ENCODE results near the gene CSMD2.

CSMD2 gene

DNA sequence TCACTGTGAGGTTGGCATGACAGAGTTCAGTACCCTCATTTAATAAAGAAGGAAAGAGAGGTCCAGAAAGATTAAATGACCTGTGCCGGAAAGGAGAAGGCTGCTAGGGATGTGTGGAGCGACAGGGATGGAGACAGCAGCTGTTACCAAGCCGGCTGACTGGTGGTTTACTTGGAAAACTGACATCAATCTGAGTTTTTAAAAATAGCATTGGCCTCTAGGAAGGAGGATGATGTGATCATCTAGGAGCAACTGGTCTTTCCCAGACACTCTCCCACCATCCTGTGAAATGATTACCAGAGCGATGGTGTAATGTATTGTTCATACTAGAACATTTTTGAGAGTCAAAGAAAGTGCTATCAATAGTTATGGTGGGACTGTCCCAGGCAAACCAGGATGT, 538.2 kb downstream of the CSMD2 start:
- DNase-seq = no peak

DNA sequence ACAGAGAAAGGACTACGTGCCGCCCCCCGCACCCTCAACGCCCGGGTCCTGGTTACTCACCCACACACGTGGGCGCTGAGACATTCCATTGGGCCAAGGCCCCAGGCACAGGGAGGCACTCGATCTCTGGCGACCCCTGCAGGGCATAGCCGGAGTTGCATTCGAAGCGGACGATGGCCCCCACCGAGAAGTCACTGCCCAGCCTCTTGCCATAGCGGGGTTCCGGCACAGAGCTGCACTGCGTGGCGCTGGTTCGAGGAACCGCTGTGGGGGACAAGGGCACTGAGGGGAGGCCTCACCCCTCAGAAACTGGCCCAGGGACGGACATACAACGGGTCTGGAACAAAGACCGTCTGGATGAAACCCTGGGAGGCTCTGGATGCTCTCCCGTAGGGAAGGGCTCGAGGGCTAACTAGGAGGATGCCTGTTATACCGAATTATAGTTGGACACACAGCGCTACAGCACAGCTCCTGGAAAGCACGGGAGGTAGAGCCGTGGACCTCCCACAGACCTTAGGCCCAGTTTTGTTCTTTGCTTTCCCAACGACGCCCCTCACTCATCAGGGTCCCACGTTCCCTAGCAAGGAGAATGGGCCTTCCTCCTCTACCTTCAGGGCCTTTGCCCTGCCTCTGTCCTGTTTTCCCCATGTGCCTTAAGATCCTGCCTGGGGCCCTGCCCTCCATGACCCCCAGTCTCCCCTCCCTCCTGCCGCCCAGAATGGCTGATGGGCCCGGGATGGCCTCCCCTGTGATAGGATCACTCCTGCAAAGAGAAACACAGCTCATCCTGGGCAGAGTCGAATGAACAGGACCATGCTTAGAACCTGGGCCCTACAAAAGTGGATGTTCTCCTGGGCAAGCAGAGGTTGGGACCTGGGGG, 539.8 kb downstream of the CSMD2 start:
- no peak for DNase-seq

DNA sequence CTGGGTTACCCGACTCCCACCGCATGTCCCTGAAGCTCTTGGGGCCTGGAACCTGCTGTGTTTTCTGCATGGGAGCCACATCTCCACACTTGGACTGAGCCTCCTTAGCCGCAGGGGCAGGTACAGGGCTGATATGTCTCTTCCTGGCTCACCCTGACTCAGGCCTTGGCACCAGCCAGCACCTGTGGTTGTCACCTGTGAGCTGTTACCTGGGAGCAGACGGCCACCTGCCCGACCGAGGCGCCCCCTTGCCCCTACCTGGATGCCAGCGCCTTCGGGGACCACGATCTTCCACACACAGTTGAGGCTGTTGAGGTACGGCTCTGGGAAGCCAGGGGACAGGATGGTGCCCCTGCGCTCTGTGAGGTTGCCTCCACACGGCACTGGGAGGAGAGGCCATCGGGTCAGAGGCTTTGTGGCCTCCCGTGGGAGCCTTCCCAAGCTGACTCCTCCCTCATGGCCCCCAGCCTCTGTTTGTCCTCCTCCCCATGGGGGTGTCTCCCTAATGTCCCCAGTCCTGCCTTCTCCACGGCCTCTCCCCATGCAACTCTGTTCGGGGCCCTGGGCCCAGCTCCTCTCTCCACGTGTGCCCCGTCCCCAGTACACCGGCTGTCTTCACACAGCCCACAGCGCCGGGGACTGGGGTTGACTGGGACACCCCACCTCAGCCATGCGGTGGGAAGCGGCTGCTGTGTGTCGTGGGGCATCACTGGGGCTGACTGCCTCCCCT, 540.6 kb downstream of the CSMD2 start:
- DNase-seq = no peak

DNA sequence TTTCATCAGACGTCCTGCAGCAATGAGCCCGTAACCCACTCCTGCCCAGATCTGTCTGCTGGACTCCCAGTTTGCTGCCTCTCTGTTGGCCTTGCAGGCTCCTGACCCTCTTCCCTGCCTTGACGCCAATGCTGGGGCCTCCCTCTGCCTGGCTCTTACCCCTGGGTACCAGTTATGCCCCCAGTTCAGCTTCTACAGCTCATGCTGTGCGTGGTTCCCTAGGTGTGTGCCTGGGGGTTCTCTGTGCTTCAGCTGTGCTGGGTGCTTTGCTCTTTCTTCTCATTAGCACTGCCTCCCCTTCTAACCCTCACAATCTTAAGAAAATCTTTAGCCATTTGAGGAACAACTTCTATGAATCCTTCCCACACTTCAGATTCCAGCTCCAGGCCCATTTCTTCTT, 541.2 kb downstream of the CSMD2 start:
- no peak for DNase-seq

DNA sequence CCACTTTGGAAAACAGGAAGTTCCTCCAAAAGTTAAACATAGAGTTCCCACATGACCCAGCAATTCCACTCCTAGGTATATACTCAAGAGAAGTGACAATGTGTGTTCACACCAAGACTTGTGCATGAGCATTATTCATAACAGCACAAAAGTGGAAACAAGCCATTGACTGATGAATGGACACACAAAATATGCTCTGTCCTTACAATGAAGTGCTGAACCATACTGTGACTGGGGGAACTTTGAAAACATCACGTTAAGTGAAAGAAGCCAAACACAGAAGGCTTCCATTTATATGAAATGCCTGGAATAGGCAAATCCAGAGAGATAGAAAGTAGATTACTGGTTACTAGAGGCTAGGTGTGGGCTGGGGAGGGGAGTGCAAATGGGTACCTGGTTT, 542.3 kb downstream of the CSMD2 start:
- DNase-seq = no peak

DNA sequence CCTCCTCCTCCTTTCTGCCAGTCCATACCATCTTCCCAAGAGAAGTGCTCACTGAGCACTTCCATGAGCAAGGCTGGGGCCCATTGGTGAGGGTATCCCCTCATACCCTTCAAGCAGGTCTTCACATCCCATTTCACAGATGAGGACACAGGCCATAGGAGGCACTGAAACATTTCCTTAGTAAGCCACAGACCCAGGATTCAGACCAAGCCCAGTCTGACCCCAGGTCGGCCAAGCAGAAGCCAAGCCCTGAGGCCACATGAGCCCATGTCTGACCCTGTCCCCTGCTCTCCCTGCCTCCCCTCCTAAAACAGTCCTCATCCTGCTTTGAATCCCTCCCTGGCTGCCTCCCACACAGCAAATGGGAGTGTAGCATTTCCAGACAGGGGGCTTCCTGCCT, 546.4 kb downstream of the CSMD2 start:
- DNase-seq = no peak

DNA sequence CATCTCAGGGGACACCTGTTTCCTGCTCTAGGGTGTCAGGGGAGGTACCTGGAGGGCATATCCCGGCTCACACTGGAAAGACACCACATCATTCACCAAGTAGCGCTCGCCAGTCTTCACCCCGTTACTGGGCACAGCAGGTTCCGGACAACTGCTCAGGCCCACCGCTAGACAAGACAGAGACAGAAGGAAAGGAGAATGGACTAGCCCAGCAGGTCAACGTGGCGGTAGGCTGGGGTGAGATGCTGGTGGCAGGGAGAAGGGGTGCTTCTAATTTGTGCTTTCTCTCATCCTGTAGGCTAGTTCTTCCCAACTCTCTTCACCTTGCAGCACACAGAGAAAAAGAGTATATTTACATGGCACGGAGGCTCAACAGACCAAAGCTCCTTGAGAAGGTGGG, 547.6 kb downstream of the CSMD2 start:
- DNase-seq = no peak

DNA sequence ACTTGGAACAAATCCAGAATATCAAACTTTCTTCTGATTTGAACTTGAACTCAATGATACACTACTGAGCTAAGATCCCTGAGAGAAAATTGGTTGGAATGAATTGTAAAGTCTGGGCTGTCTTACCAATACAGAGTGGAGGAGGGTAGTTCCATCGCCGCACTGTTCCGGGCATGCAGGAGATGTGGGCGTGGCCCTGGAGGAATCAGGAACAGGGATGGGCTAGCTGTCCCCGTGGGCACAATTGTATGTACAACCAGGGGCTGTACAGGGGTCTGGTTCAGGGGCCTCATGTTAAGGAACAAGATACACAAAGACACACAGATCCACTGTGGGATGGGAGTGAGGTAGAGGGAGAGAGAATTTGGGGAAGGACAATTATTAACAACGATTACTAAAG, 548.2 kb downstream of the CSMD2 start:
- DNase-seq = no peak

DNA sequence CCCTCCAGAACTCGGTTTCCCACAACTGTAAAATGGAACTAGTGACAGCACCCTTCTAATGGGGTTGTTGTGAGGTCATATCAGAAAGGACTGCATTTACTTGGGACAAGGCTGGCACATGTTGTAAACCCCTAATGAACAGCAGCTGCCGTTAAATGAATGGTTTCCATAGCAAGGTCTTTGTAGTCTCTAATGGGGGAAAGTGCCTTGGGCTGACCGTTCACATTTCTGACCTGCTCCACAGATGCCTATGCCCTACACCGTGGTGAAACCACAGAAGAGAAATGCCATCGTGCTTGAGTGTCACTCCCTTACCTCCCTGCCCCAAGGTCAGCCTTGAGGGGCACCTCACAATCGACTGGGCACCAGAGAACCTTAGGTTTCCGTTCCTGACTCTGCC, 549.5 kb downstream of the CSMD2 start:
- DNase-seq = no peak

DNA sequence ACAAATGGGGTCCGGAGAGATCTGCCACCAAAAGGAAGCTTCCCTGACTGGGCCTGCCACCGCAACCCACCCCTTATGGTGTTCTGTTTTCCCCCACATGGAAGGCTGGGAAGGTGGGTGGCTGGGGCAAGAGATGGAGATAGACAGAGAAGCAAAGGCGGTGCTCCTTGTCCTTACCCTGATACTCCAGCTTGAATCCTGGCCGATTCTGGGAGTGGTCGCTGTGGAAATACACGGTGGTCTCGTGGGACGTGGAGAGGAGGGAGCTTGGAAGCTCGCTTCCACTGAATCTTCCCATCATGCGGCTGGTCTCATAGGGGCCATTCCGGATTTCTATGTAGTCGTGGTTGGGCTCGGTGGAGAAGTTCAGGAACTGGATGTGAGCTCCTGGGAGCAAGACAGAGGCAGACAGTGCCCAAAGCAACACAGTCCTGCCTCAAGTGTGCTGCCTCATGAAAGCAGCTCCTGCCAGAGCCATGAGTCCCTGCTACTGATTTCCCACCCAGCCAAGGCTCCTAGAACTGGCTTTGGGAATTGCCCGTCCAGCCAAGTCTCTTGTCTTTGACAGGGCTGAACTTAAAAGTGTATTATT, 554.1 kb downstream of the CSMD2 start:
- DNase-seq = no peak

DNA sequence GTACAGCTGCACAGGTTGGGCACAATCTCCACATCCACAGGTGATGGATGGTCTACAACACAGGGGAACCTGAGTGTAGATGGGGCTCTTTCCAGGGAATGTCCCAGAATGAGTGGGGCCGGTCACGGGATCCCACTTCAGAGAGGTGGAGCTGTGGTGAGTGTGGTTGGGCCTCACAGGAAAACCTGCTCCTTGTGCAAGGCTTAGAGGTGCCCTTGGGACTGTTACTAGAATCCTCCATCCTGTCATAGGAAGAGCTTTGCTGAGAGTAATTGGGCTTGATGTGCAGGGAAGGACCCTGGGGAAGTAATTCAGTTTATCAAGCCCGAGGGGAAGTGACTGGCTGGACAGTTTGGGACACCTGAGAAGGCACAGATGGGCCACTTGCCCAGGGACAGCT, 554.6 kb downstream of the CSMD2 start:
- DNase-seq = no peak

DNA sequence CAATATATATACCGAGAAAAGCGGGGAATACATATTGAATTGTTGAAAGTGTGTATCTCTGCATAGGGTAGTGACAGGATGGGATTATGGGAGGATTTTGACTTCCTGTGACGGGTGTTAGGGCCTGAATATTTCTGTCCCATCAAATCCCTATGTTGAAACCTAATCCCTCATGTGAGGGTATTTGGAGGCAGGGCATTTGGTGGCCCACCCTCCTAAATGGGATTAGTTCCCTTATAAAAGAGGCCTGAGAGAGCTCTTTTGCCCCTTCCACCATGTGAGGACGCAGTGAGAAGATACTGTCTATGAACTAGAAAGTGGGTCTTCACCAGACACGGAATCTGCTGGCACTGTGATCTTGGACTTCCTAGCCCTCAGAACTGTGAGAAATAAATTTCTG, 555.3 kb downstream of the CSMD2 start:
- DNase-seq = no peak

DNA sequence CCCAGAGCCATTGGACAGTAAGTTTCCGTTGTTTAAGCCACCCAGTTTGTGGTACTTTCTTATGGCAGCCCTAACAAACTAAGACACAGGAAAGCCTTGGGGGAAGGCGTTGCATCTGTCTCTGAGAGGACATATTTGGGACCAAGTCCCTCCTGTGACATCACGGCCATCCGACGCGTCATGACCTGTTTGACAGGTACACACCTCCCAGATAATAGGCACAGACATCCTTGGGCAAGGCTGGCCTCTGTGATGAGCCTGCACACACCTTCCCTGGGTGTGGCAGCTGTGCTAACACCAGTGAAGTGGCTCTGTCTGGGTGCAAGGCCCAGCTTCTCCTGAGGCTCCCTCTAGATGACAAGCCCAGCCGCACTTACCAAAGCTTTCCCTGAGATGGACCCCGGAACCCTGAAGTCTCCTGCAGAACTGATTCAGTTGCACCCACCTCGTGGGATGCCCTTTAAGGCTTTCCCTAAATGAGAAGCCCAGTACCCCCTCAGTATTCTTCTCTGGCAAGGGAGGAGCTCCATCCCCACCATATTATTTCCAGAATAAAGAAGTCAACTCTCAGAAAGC, 556.1 kb downstream of the CSMD2 start:
- no peak for DNase-seq

DNA sequence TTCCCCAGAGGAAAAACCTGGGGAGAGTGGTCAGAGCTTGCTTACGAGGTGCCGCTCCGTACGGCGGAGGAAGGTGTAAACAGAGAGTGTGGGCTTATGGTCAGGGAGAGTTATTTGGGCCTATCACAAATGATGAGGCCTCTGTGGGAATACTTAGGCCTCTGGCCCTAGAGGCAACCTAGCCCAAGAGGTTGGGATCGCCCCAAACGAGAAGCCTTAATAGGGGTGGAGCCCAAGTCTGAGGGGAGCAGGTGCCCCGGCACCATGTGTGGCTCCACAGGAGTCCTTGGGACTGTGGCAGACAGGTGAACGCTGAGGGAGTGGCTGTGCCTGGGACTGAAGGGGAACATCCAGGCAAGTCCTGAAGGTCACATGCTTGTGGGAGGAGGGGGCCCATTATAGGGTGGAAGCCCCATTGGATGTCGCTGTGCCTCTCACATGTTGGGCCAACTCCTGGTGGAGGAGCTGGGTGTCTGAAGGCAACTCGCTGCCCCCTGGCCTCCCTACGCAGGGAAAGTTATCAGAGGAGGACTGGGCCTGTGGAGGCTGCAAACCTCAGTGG, 557.5 kb downstream of the CSMD2 start:
- DNase-seq = no peak

DNA sequence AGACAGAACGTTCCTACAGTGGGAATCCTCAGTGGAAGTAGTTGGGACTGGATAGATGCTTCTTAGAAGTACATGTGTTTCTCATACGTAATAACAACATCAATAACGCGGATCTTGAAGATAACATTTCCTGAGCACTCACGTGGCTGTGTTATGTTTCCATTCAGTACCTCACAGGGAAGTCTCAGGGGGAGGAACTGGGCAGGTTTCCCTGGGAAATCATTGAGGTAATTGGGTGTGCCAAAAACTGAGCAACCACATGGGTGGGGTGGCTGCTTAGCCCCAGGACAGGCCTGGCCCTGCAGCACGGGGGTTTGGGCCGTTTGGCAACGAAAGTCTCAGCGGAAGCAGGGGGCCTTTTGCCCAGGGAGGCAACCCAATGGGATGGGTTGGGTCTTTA, 558.8 kb downstream of the CSMD2 start:
- no peak for DNase-seq

DNA sequence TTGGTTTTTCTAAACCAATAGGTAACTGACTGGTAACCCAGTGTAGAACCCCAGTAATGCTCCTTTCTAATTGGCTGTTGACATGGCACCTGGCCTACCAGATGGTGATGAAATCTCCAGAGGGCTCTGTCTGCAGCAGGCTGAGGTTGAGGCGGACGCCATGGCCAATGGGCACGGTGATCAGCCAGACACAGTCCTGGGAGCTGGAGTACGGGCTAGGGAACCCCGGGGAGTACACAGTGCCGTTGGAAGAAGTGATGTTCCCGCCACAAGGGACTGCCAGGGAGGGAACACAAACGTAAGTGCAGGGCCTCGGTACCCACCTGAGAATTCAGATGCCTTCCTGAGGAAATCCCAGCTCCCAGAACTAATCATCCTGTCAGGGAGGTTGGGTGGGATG, 562.8 kb downstream of the CSMD2 start:
- no peak for DNase-seq

DNA sequence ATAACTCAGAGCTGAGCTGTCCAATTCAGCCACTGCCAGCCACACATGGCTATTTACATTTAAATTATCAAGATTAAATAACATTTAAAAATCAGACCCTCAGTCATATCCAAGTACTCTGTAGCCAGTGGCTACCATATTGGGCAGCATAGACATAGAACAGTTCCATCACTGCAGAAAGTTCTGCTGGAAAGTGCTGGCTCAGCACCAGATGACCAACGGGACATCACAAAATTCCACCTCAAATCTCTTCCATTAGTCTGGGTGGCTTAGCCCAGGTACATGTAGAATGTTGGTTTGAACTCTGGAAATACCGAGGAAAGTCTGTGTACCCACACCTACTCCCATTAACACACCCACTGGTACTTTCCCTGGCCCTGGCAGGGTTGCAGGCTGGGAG, 563.3 kb downstream of the CSMD2 start:
- DNase-seq = no peak

DNA sequence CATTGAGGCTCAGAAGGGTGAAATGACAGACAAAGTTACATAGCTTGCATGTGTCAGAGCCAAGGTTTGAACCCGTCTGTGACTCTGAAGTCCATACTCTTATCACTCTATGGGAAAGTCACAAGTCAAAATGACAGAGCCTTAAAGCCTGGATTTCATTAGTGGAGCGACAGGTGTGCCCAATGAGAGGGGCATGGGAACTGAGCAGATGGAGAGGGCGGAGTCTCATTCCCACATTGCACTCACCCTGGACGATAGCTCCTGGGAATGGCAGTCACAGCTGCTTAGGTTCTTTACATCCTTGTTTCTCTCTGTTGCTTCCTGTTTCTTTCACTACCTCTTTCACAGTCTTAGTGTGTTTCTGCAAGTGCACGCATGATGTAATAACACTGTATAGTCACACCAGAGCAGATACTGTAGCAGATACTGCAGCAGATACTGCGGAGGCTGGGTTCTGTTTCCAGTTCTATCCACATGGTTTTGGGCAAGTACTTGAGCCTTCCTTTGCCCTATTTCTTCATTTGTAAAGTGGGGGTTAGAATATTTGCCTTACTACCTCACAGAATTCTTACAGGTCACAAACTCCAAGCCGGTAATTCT, 565.4 kb downstream of the CSMD2 start:
- no peak for DNase-seq

DNA sequence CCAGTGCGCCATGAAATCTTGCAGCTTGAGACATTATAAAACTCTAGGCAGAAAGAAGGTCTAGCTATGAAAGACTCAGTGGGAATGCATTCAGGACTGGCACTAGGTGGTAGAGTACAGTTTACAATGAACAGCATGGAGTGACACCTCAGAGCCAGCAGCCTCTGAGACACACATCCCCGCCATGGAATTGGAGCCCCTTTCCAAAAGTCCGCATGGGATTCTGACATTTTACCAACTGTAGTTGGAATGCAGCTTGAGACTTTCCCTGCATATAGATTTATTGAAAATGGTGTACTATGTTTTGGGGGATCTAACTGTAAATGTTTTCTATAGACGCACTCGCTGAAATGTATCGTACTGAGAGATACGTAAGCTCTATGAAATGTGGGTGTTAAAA, 576.3 kb downstream of the CSMD2 start:
- DNase-seq = no peak

DNA sequence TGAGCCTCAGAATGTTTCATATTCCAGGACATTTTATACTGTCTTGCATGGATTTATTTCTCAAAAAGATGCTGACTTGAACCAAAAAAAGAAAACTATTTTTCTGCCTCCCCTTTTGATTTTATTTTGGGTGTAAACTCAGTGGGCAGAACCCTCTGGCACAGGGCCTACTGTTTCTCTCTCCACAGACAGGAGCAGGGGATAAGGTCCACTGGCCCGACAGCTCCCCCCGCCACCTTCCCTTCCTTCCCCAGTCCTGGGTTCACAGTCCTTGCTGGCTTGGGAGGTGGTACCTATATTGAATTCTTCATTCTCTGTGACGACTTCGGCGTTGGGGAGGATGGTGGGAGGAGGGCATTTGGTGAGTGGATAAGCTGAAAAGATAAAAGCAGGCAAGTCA, 578.2 kb downstream of the CSMD2 start:
- no peak for DNase-seq

DNA sequence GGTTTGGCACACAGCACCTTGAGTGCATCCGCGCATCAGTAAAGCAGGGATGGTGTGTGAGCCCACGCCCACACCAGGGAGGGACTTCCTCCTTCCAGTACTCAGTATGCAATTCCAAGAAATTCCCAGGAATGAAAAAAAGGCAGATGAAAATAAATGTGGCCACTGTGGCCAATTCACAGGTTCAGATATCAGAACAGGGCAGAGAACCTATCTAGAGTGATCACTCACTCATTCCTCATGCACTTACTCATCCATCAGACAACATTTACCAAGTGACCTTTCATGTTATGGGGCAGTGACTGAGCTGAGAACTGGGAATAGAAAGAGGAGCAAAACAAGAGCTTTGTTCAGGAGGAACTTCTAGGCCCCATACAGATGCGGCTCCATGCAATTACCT, 578.9 kb downstream of the CSMD2 start:
- DNase-seq = no peak

DNA sequence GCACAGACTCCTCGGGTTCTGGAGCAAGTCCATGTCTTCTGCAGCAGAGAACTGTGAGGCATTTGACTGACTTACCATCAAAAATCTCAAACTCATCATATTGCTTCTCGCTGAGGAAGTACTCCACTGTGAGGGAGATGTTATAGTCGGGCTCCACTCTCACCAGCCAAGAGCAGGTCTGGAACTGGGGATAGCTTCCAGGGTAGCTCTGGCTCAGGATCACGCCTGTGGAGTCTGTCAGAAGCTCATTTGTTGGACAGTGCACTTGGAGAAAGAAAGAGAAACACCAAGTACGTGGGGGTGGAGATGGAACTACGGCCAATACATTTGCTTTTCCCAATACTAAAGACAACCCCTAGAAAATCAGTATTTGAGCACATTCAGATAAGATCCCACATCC, 581.5 kb downstream of the CSMD2 start:
- DNase-seq = no peak

Data from T-helper 9 cell (primary cell).